ENCODE data around the gene STK39. TPM values are rescaled to one million over a fixed set of nuclear protein-coding genes. Genes with fewer than 3 reads are reported as not detected.

STK39 gene
- total RNA-seq, 3 donors from 2014 or later = 36.4 to 57.5 (median 52.5) TPM

DNA sequence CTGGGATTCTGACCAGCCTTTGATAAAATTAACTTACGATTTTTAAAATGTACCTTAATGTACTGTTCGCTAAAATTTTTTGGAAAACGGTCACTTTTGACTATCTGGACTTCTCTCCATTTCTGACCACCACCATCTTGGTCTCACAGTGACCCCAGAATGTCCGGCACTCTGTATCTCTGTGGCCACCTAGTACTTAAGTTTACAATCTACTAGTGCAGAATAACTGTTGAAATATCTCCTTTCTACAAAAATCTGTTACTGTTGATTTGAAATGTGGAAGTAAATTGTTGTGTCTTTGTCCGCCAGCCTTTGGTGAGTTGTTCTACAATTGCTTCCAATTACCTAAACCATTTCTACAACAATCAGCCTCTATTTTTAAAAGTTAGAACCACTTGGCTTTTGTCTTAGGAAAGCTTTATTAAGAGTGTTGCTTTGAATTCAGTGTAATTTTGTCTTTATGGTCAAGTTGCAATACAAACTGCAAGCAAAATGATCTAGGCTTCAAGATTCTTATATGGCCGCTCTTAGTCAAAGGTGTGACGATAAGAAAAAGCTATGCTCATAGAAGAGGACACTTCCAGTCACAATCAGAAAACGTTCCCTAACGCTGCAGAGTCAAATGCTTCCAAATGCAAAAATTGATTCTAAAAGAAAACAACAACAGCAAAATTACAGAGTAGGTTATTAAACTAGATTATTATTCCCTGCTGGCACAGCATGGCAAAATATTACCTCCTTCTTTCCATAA, 283.3 kb downstream of the STK39 start:
- TF ChIP-seq CTCF (IDR thresholded peaks at IDR 0.05) = no peak
- no peak for ATAC-seq
- Histone ChIP-seq H3K4me1 (ENCODE audit: low read depth) (no peaks in the 10 kb centered on the region), H3K4me3 (no peak overlapping the region), H3K36me3 (ENCODE audit: low read depth) (no peaks in the 10 kb centered on the region), H3K9me3 (no peaks in the 10 kb centered on the region)
- no peak for DNase-seq
- intact Hi-C loops (cut with DNase I, micrococcal nuclease) = no loop called here

- intact Hi-C loops (cut with DNase I, micrococcal nuclease) = no loop called here
Measured at GRCh38 chr2:167962436-167963226, 284.8 kb downstream of the STK39 start.

DNA sequence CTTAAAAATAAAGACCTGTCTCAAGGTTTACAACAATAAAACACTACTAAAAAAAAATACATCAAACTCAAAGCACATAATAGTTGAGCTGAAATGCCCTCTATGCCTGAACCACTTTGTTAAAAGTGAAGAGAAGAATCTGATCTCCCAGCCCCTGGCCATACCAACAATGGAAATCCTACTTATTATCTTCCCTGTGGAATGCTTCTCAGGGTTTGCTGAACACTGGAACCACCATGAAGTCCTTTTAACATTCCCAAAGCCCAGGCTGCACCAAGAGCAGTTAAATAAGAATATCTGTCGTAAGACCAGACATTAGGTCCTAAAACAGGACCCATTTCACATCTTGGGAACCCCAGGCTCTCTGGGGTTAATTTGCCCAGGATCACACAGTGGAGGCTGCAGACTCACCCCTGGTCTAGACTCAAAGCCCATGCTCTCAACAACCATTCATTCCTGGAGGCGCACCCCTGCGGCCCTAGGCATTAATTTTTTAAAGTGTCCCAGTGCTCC, 285.8 kb downstream of the STK39 start:
- Histone ChIP-seq H3K4me1 (ENCODE audit: low read depth) (no peaks in the 10 kb centered on the region), H3K4me3 (no peak overlapping the region), H3K36me3 (ENCODE audit: low read depth) (no peaks in the 10 kb centered on the region), H3K9me3 (no peaks in the 10 kb centered on the region)
- intact Hi-C loops (cut with DNase I, micrococcal nuclease) = no loop called here
- DNase-seq (no peak), ATAC-seq (no peak)
- TF ChIP-seq CTCF (IDR thresholded peaks at IDR 0.05) = no peak

More at GRCh38 chr2:167962436-167963226, 284.8 kb downstream of the STK39 start:
- ATAC-seq = no peak
- no peak for DNase-seq
- Histone ChIP-seq H3K9me3 (no peaks in the 10 kb centered on the region), H3K36me3 (ENCODE audit: low read depth) (no peaks in the 10 kb centered on the region), H3K4me1 (ENCODE audit: low read depth) (no peaks in the 10 kb centered on the region), H3K4me3 (no peak overlapping the region)
- no peak for TF ChIP-seq CTCF (IDR thresholded peaks at IDR 0.05)

GRCh38 chr2:167960089-167960747, 287.2 kb downstream of the STK39 start:
- Histone ChIP-seq H3K36me3 (ENCODE audit: low read depth) (no peaks in the 10 kb centered on the region), H3K9me3 (no peaks in the 10 kb centered on the region), H3K4me3 (no peak overlapping the region), H3K4me1 (ENCODE audit: low read depth) (no peaks in the 10 kb centered on the region)
- no peak for TF ChIP-seq CTCF (IDR thresholded peaks at IDR 0.05)
- DNase-seq (no peak), ATAC-seq (no peak)
- intact Hi-C loops (cut with DNase I, micrococcal nuclease) = no loop called here

GRCh38 chr2:167957662-167958061, 289.7 kb downstream of the STK39 start:
- H3K4me1 ChIP-seq (ENCODE audit: low read depth) = no peaks in the 10 kb centered on the region
- ATAC-seq (no peak), DNase-seq (no peak)
- no peak overlapping the region for H3K4me3 ChIP-seq
- TF ChIP-seq CTCF (IDR thresholded peaks at IDR 0.05) = no peak
- no peaks in the 10 kb centered on the region for H3K9me3 ChIP-seq
- intact Hi-C loops (cut with DNase I, micrococcal nuclease) = no loop called here
- H3K36me3 ChIP-seq (ENCODE audit: low read depth) = no peaks in the 10 kb centered on the region

Data from mucosa of descending colon (tissue), 3 donors.